Right hindlimb (tissue), 1 donor: Measurements from ENCODE around the gene HHIPL1.

Experiments used
- DNase-seq: peaks from one replicate; pipeline ENCODE4 v3.0.0-alpha.2; 2018

The HHIPL1 gene

DNA sequence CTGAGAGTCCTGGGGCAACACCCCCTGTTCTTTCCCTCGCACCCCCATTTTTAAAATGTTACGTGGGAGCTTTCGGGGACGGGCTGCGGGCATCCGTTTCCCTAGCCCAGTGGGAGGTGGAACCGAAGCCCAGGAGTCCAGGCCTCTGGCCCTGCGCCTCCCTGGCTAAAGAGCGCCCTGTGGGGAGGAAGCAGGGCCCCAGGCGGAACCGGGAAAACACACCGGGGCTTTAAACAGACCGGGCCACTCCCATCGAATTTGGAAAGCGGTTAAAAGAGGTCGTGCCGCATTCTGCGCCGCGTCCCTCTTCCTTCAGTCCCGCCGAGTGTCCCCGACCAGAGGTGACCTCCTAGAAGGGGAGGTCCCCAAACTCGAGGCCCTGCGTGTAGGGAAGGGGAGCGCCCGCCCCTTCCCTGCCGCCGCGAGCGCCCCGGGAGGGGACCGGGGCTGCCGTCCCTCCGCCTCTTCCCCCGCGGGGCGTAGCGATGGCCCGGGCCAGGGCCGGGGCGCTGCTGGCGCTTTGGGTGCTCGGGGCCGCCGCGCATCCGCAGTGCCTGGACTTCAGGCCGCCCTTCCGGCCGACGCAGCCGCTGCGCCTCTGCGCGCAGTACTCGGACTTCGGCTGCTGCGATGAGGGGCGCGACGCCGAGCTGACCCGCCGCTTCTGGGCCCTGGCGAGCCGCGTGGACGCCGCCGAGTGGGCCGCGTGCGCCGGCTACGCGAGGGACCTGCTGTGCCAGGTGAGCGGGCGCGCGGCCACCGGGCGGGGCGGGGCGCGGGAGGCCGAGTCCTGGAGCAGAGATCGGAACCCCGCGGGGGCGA lies at the start of gene HHIPL1:
TSS of gene HHIPL1 (plus strand) at position 407 of the 822 bp plus-strand sequence. CDS start at position 486, 79 bp downstream.
- DNase-seq: peak; percentile 54

DNA sequence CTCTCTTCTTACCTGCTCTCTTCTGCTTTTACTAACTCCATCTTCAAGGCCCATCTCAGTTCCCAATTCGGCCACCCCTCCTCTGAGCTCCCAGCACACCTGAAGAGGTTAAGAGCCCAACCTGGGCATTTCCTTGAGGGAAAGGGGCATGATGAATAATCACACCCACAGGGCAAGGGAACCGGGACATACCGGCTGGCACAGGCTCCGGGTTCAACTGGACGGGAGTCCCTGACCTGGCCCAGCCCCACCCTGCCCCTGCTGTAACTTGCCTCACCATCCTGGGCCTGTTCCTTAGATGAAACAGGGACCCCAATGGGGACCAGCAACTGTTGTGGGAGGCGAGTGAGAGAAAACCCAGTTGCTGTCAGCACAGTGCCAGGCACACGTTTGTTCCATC lies 49.4 kb upstream of the HHIPL1 start:
- DNase-seq: no peak

DNA sequence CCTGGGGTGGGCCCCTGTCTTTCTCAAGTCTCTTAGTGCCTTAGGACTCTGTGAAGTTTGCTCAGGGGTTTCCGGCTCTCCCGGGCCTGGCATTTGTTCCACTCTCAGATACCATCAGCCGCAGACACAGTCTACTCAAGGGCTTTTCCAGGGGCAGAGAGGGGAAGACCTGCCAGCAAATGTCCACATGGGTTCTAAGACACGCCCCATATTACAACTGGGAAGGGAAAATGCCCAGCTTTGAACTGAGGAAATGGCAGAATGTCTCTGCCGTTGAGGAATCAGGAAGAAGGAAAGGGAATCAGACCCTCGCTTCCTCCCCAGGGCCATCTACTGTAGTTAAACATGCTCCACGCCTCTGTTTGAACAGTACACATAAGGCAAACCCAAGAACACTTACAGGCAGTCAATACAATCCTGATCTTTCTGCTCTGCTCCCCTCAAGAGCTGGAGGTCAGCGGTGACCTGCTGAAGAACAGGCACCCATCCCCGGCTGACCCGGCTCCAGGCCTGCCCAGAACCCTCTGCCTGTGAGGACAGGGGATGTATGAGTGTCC lies 48.8 kb upstream of the HHIPL1 start:
- no peak for DNase-seq

- DNase-seq: no peak
These were observed 48.2 kb upstream of the HHIPL1 start for GRCh38 chr14:99596772-99597171.

- DNase-seq: no peak
These were observed 46.9 kb upstream of the HHIPL1 start for GRCh38 chr14:99597911-99598600.

DNA sequence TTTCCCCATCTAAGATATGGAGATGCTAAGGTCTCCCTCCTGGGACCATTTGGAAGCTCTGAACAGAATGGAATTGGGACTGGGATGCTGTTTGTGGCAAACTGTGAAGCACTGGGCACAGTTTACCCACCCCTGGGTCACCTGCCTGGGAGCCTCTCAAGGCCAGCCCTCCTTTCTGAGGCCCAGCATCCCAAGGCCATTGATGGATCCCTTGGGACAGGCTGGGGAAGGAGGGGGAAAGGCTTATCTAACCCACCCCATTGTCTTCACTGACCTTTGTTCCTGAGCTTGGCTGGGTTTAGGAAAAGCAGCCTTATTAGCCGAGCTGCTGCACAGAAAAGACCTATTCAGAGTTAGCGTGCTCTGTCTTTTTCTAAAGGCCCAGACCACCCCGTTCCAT lies 46.2 kb upstream of the HHIPL1 start:
- no peak for DNase-seq

GRCh38 chr14:99599393-99599792 lies 45.5 kb upstream of the HHIPL1 start:
- DNase-seq: no peak

- no peak for DNase-seq
These were observed 44.6 kb upstream of the HHIPL1 start for GRCh38 chr14:99600232-99600888.

- no peak for DNase-seq
These were observed 43.5 kb upstream of the HHIPL1 start for GRCh38 chr14:99601361-99601831.

GRCh38 chr14:99602054-99602787 lies 42.7 kb upstream of the HHIPL1 start:
- no peak for DNase-seq

DNA sequence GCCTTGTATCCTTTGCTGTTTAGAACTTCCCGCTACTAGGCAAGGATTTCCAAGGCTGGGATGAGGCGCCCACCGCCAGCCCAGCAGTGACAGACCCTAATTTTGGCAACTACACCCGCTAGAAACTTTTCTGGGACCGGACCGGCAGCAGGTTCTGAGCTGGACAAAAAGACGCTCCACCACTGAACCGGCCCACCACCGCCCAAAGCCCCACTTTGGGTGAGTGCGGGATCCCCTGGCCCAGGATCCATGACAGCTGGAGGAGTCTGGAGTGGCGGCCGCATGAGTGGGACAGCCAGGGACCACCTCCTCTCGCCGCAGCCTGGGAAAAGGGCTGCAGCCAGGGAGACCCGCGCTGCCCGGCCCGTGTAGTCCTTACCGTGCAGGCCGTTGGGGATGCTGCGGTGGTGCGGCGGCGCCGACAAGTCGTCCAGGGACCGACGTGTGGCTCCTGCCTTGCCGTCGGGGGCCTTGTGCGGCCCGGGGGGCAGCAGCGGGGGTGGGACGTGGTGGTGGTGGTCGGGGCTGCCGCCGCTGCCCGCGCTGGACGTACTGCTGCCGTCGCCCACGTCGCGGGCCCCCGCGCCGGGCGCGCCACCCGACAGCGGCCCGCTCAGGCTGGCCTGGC lies 42.0 kb upstream of the HHIPL1 start:
- no peak for DNase-seq

GRCh38 chr14:99603471-99604277 lies 41.3 kb upstream of the HHIPL1 start, which contains the start of gene CCDC85C:
Gene CCDC85C, minus strand, starts transcription at chr14:99604207. Its CDS starts 248 bp downstream, at chr14:99603959.
- peak; percentile 61 for DNase-seq

GRCh38 chr14:99604278-99604765 lies 40.6 kb upstream of the HHIPL1 start:
- peak; percentile 96 for DNase-seq

GRCh38 chr14:99604766-99605298 lies 40.1 kb upstream of the HHIPL1 start:
- no peak for DNase-seq

GRCh38 chr14:99605299-99605961 lies 39.5 kb upstream of the HHIPL1 start:
- DNase-seq: peak; percentile 73

DNA sequence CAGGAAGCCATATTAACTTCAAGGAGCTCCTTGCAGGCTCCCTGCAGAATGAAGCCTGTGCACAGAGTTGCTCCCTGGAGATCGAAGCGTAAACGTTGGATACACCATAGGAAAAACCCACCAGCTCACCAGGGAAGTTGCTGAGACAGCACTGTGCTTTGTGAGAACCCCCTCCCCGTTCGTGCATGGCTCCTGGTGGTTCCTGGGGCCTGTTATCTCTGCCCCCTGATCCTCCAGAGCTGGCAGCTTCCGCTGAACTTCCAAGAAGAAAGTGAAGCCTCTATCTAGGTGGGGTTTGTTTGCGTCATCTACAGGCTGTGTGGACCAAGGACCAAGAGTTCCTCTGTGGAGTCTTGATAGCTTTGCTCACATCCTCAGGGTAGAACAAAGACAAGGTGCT lies 38.6 kb upstream of the HHIPL1 start:
- DNase-seq: no peak

GRCh38 chr14:99608591-99608990 lies 36.3 kb upstream of the HHIPL1 start:
- DNase-seq: no peak

- DNase-seq: no peak
These were observed 35.4 kb upstream of the HHIPL1 start for GRCh38 chr14:99609245-99610170.

GRCh38 chr14:99611646-99612045 lies 33.3 kb upstream of the HHIPL1 start:
- DNase-seq: no peak
